HepG2 (cell line): ENCODE measurements around the gene METRN. TPM values are rescaled to one million over a fixed set of nuclear protein-coding genes. Genes with fewer than 3 reads are reported as not detected.

Experiments
- ATAC-seq: fragments of 200-7000 bp; cut with Tn5 transposase; 3 replicates; pipeline ENCODE4 v1.9.1; 2020; ENCODE audit warnings: mild to moderate bottlenecking, moderate library complexity
- BruUV-seq: library from RNA; stranded (reverse); fragments of 400-500 nt; replicated peaks from 2 replicates; lab custom pipeline; 2021; lab: Mats Ljungman, UMichigan
- CTCF ChIA-PET: fragments of 300-600 bp; formaldehyde crosslinking; extraction: SDS; loops from one replicate; lab custom pipeline; 2021; ENCODE audit warnings: low total read pairs, inconsistent platforms, low intra/inter-chr PET ratio; lab: Yijun Ruan, JAX
- POLR2A ChIA-PET: fragments of 350-600 bp; sonication (Branson Sonifier 250); formaldehyde crosslinking; loops from one replicate; lab custom pipeline; 2020; ENCODE audit warnings: antibody characterized with exemption, inconsistent platforms; lab: Yijun Ruan, JAX
- DNase-seq: peaks from one replicate; pipeline ENCODE4 v3.0.0-alpha.2; 2015; ENCODE audit warnings: low spot score
- FAIRE-seq: peaks from 3 replicates; lab custom pipeline; 2011; peaks lifted over from hg19 to GRCh38; lab: Jason Lieb, UNC
- H2AFZ ChIP-seq: one replicate; pipeline ENCODE4 v1.6.1; 2011; ENCODE audit warnings: low read length, inconsistent platforms
- H3K27ac ChIP-seq: fragments of 300-600 bp; 3 replicates; pipeline ENCODE4 v1.8.0; 2011; ENCODE audit warnings: mixed run types, mild to moderate bottlenecking, mixed read lengths, low read length, inconsistent platforms; ENCODE audit not compliant: insufficient read depth; ENCODE audit errors: extremely low read length
- H3K27me3 ChIP-seq, 2 experiments: fragments of 200-600 bp in 1 of 2; 2 replicates in 1 of 2; 3 replicates in 1 of 2; pipeline versions ENCODE4 v1.6.0 to v1.8.0; 2011; ENCODE audit warnings: low read length in 2 of 2, mild to moderate bottlenecking in 2 of 2, moderate library complexity in 2 of 2, inconsistent platforms in 1 of 2; ENCODE audit not compliant: insufficient read depth in 2 of 2, control insufficient read depth in 1 of 2
- H3K36me3 ChIP-seq, 2 experiments: fragments of 200-600 bp in 1 of 2; replicated peaks in 1 of 2; 2 replicates in 1 of 2; 3 replicates in 1 of 2; pipeline versions ENCODE4 v1.5.1 to v1.8.0; 2011; ENCODE audit warnings: low read length in 2 of 2, inconsistent platforms in 1 of 2; ENCODE audit not compliant: insufficient read depth in 2 of 2, control insufficient read depth in 1 of 2
- H3K4me1 ChIP-seq: 2 replicates; pipeline ENCODE4 v1.5.1; 2012; ENCODE audit warnings: low read length, inconsistent platforms; ENCODE audit not compliant: insufficient read depth
- H3K4me2 ChIP-seq: 2 replicates; pipeline ENCODE4 v1.6.0; 2011; ENCODE audit warnings: low read depth, low read length, inconsistent platforms
- H3K4me3 ChIP-seq, 3 experiments: fragments of 200-600 bp in 1 of 3; sonication (generic), shearing (Covaris generic) in 1 of 3; replicated peaks in 1 of 3; 2 replicates each; pipeline ENCODE4 v1.5.1; 2011 to 2016; ENCODE audit warnings: low read length in 3 of 3, inconsistent platforms in 2 of 3, low read depth in 2 of 3, mild to moderate bottlenecking in 2 of 3, control low read depth in 1 of 3, mixed read lengths in 1 of 3; ENCODE audit not compliant: insufficient read depth in 1 of 3
- H3K79me2 ChIP-seq: one replicate; pipeline ENCODE4 v1.6.1; 2011; ENCODE audit warnings: low read length, inconsistent platforms; ENCODE audit not compliant: insufficient read depth
- H3K9ac ChIP-seq: 2 replicates; pipeline ENCODE4 v1.6.0; 2011; ENCODE audit warnings: mild to moderate bottlenecking, low read depth, low read length, inconsistent platforms; ENCODE audit not compliant: insufficient read depth
- H3K9me3 ChIP-seq: 2 replicates; pipeline ENCODE4 v1.5.1; 2012; ENCODE audit warnings: mild to moderate bottlenecking, low read length
- H4K20me1 ChIP-seq: 2 replicates; pipeline ENCODE4 v1.6.0; 2011; ENCODE audit warnings: inconsistent platforms, mild to moderate bottlenecking, low read length, moderate library complexity; ENCODE audit not compliant: insufficient read depth
- CEBPZ ChIP-seq: IDR thresholded peaks from 2 replicates; pipeline ENCODE4 v1.6.1; 2012; ENCODE audit warnings: low read length, improper control_type of control experiment
- HNRNPL ChIP-seq: fragments of 200-400 bp; formaldehyde crosslinking; IDR thresholded peaks from 2 replicates; pipeline ENCODE4 v1.6.1; 2017; ENCODE audit warnings: mild to moderate bottlenecking, low read depth, low read length
- HOXA3 ChIP-seq: sonication (generic); formaldehyde crosslinking; IDR thresholded peaks from 2 replicates; pipeline ENCODE4 v1.5.0; 2020; ENCODE audit warnings: missing genetic modification reagents
- JUN ChIP-seq: sonication (generic); formaldehyde crosslinking; IDR thresholded peaks from 2 replicates; pipeline ENCODE4 v1.4.0; 2020; ENCODE audit warnings: mild to moderate bottlenecking, missing genetic modification reagents
- LBX2 ChIP-seq: sonication (generic); formaldehyde crosslinking; IDR thresholded peaks from 2 replicates; pipeline ENCODE4 v1.5.0; 2020; ENCODE audit warnings: missing genetic modification reagents, mild to moderate bottlenecking, borderline replicate concordance
- ZNF160 ChIP-seq: sonication (generic); formaldehyde crosslinking; IDR thresholded peaks from 2 replicates; pipeline ENCODE4 v1.8.0; 2022; ENCODE audit warnings: mild to moderate bottlenecking, inconsistent platforms, missing genetic modification reagents
- ZNF558 ChIP-seq: sonication (generic); formaldehyde crosslinking; IDR thresholded peaks from 2 replicates; pipeline ENCODE4 v1.9.0; 2022; ENCODE audit warnings: mild to moderate bottlenecking, missing genetic modification reagents, borderline replicate concordance
- WGBS: methylation state at CpG from one replicate; pipeline ENCODE4 v1.1.6; 2017; ENCODE audit warnings: low lambda C conversion rate; 5-methylcytosine and 5-hydroxymethylcytosine counted together
- in situ Hi-C: cut with HindIII; loops from 2 replicates; pipeline ENCODE4 v1.10.0; 2017; ENCODE audit warnings: low pct_unique_long_range_greater_than_20kb; ENCODE audit not compliant: extremely low pct_ligation_motif_present
- intact Hi-C: fragments of 100-400 bp; cut with micrococcal nuclease; formaldehyde crosslinking; loops from one replicate; pipeline ENCODE4 v1.10.0; 2022; ENCODE audit not compliant: unreplicated experiment
- polyA plus RNA-seq, 8 experiments: library from polyadenylated mRNA; depleted of rRNA in 3 of 8; stranded (reverse) in 7 of 8; unstranded in 1 of 8; fragments of >200 nt; fragmentation: Illumina TruSeq in 4 of 8; extraction: Trizol in 4 of 8; gene quantifications; 2 replicates each; pipeline versions ENCODE4 v1.2.1 to v1.2.3, GENCODE V29; 2011 to 2016; ENCODE audit warnings: low read depth in 4 of 8, missing spikeins in 1 of 8, mixed read lengths in 1 of 8; ENCODE audit not compliant: insufficient read depth in 1 of 8
- total RNA-seq, 5 experiments: library from RNA; depleted of rRNA; stranded (reverse); fragments of >200 nt; fragmentation: Illumina TruSeq; extraction: Trizol; gene quantifications; 2 replicates each; pipeline ENCODE4 v1.2.3, GENCODE V29; 2016; ENCODE audit warnings: low read depth in 1 of 5

METRN gene
- total and polyA plus RNA-seq, 2 of the 13 experiments (the other 11 are each of a cell fraction or from before 2014, with no cell fraction given): 25.5 to 46.1 TPM

- TF ChIP-seq ZNF558 (CRISPR knock-in tag) (no peak), LBX2 (no peak), CEBPZ (no peak), HOXA3 (CRISPR knock-in tag) (no peak), JUN (CRISPR knock-in tag) (no peak)
- TF ChIP-seq, all 625 proteins: peak for 0
Measured at GRCh38 chr16:763369-764183, 48.7 kb downstream of the METRN start (continued).

GRCh38 chr16:764184-764750 is 49.3 kb downstream of the METRN start:
- 61% methylated on average over 12 of the region's 20 CpGs for WGBS
- H3K4me3 ChIP-seq: no peak overlapping the region
- no peak overlapping the region for H3K27ac ChIP-seq
- H3K9ac ChIP-seq: no peak overlapping the region
- BruUV-seq: no TSS peak
- ChIA-PET POLR2A (no interaction called here), CTCF (no interaction called here)
- in situ Hi-C loops (no loop called here), intact Hi-C loops (no loop called here)
- no peak overlapping the region for H2AFZ ChIP-seq
- no peak overlapping the region for H3K4me2 ChIP-seq
- no peaks in the 10 kb centered on the region for H3K9me3 ChIP-seq
- no peaks in the 10 kb centered on the region for H4K20me1 ChIP-seq
- 0 out of 2 replicates have a peak, but pooled peaks have one; percentile 23 for TF ChIP-seq HNRNPL
- TF ChIP-seq ZNF160: no peak
- ATAC-seq (no peak), DNase-seq (no peak), FAIRE-seq (no peak)
- H3K79me2 ChIP-seq: no peaks in the 10 kb centered on the region
- H3K4me1 ChIP-seq: peaks cover 32% of the 10 kb centered on the region
- no peaks in the 10 kb centered on the region for H3K36me3 ChIP-seq
- H3K27me3 ChIP-seq: peaks cover 3 to 8% of the 10 kb centered on the region in 2 experiments; a peak in 4 of 5 replicates
